ENCODE results near the gene RLN3.

The RLN3 gene, protein sequence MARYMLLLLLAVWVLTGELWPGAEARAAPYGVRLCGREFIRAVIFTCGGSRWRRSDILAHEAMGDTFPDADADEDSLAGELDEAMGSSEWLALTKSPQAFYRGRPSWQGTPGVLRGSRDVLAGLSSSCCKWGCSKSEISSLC

DNA sequence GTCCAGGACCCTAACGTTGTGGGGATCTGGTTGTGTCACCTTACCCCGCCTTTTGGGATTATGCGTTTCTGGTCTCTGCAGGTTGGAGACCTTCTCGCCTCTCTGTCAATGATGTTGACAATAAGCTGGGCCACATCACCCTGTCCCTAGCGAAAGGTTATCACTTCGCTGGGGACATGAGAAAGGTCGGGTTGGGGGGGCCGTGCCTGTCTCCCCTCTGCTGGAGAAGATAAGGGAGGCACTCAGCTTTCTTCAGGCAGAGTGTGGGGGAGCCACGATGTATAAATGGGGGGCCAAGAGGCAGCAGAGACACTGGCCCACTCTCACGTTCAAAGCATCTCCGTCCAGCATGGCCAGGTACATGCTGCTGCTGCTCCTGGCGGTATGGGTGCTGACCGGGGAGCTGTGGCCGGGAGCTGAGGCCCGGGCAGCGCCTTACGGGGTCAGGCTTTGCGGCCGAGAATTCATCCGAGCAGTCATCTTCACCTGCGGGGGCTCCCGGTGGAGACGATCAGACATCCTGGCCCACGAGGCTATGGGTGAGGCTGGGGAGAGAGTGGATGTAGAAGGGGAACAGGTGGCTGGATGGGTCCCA is at the start of gene RLN3:
Gene RLN3 (plus strand): TSS at position 293 of the 595 bp plus-strand sequence. CDS start 57 bp downstream, at position 350.
- no peak for DNase-seq (ENCODE audit: low read depth, low spot score)

GRCh38 chr19:13978351-13979243 is 49.4 kb upstream of the RLN3 start:
- peak; percentile 95 for DNase-seq (ENCODE audit: low read depth, low spot score)

DNA sequence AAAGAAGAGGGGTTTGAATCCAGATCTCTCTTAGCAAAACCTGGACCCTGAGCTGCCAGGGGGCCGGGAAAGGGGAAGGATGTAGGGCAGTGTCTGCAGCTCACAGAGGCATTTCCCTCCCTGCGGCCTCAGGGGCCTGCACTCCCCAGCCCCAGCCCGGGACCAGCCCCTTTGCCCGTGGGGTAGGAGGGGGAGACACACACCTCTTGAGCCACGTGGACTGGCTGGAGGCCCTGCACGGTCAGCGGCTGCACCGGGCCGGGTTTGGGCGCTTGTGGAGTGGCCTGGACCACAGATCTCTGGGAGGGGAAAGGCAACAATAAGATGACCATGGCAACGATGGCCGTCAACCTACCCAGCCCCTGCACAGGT is 48.7 kb upstream of the RLN3 start:
- peak; percentile 51 for DNase-seq (ENCODE audit: low read depth, low spot score)

- no peak for DNase-seq (ENCODE audit: low read depth, low spot score)
These were observed 48.3 kb upstream of the RLN3 start for GRCh38 chr19:13979686-13980085.

GRCh38 chr19:13980340-13980739 is 47.6 kb upstream of the RLN3 start:
- DNase-seq (ENCODE audit: low read depth, low spot score), result no peak

DNA sequence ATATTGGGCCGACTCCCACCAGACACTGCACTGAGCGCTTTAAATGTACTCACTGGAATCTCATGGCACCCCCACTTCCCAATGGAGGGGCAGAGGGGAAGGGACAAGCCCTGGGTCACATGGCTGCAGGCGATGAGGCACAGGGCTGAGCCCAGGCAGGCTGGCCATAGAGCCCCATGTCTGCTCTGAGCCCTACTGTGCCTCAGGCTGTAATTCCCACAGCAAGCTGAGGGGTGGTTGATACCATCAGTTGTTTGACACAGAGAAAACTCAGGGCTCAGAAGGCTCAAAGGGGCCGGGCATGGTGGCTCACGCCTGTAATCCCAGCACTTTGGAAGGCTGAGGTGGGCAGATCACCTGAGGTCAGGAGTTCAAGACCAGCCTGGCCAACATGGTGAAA is 46.9 kb upstream of the RLN3 start:
- no peak for DNase-seq (ENCODE audit: low read depth, low spot score)

- DNase-seq (ENCODE audit: low read depth, low spot score), result no peak
These were observed 46.5 kb upstream of the RLN3 start for GRCh38 chr19:13981467-13981866.

GRCh38 chr19:13981988-13982501 is 45.9 kb upstream of the RLN3 start:
- no peak for DNase-seq (ENCODE audit: low read depth, low spot score)

- no peak for DNase-seq (ENCODE audit: low read depth, low spot score)
These were observed 45.2 kb upstream of the RLN3 start for GRCh38 chr19:13982773-13983172.

- DNase-seq (ENCODE audit: low read depth, low spot score), result no peak
These were observed 44.6 kb upstream of the RLN3 start for GRCh38 chr19:13983213-13983889.

DNA sequence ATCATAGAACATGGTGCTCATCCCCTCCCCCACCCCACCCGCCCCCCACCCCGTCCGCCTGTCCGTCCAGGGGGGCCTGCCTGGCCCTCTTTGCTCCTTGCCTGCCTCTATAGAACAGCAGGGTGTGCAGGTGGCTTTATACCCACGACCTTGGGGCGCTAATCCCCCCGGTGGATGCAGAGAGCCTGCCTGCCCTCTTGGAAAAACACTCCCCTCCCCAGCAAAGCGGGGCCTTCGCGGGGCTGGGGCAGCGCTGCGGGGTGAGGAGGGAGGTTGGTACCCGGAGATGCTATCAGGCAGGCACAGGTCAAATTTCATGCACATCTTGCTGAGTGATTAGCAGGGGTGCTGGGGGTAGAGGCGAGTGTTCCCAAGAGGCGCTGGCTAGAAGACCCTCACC is 43.8 kb upstream of the RLN3 start:
- no peak for DNase-seq (ENCODE audit: low read depth, low spot score)

- DNase-seq (ENCODE audit: low read depth, low spot score), result no peak
These were observed 42.8 kb upstream of the RLN3 start for GRCh38 chr19:13984875-13985741.

GRCh38 chr19:13985771-13986347 is 42.1 kb upstream of the RLN3 start:
- DNase-seq (ENCODE audit: low read depth, low spot score), result no peak

GRCh38 chr19:13986348-13986904 is 41.5 kb upstream of the RLN3 start:
- DNase-seq (ENCODE audit: low read depth, low spot score), result peak; percentile 63

DNA sequence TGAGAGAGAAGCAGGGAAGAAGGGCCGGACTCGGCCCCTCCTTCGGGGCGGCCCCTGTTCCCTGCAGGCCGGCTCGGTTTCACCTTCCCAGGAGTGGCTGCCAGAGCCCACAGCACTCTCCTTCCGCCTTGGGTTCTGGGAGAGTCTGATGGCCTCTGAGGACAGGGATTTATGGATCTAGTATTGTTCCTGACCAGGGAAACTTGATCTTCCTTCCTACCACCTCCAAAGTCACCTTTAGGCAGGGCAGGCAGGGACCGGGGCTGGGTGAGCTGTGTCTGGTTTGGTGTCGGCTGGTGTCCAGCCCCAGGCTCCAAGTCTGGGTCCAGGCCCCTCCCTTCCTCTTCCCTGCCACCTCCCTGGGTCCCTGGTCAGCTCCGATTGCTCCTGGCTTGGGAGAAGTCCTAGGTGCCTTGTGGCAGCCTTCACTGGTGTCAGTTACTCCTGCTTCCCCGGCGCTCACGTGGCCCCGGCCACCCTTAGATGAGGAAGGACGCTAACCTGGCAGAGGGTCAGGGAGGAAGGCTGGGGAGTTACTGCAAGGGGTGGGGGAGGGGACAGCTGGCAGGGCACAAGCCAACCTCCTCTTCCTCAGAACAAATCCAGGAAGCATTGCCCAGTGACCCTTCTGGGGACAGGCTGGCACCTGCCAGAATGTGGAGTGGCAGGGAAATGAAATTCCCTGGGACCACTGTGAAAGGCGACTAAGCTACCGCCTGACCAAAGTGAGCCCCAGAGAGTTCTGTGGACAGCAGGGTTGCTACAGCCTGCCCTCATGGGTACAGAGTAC is 40.7 kb upstream of the RLN3 start:
- peak; percentile 37 for DNase-seq (ENCODE audit: low read depth, low spot score)

- no peak for DNase-seq (ENCODE audit: low read depth, low spot score)
These were observed 38.5 kb upstream of the RLN3 start for GRCh38 chr19:13989487-13989886.

GRCh38 chr19:13990085-13990484 is 37.9 kb upstream of the RLN3 start:
- no peak for DNase-seq (ENCODE audit: low read depth, low spot score)

- no peak for DNase-seq (ENCODE audit: low read depth, low spot score)
These were observed 35.9 kb upstream of the RLN3 start for GRCh38 chr19:13992025-13992424.

GRCh38 chr19:13993590-13994300 is 34.2 kb upstream of the RLN3 start:
- DNase-seq (ENCODE audit: low read depth, low spot score), result no peak
